ENCODE results near the gene KCNIP1. TPM values are rescaled to one million over a fixed set of nuclear protein-coding genes. Genes with fewer than 3 reads are reported as not detected.

The KCNIP1 gene
- total RNA-seq, 1 donor from 2014 or later = 8.7 TPM

- DNase-seq (ENCODE audit: low spot score) = no peak
- H3K4me3 Mint-ChIP-seq (ENCODE audit: unreplicated experiment) = peak overlapping the region; percentile 31
- H3K4me1 Mint-ChIP-seq (ENCODE audit: low read depth) = peaks cover 52% of the 10 kb centered on the region
- peak overlapping the region; percentile 55 for H3K27ac Mint-ChIP-seq (ENCODE audit: unreplicated experiment)
- no peaks in the 10 kb centered on the region for H3K36me3 Mint-ChIP-seq (ENCODE audit: low read depth)
- no peaks in the 10 kb centered on the region for H3K27me3 Mint-ChIP-seq (ENCODE audit: low read depth)
- no peak for TF ChIP-seq CTCF (IDR thresholded peaks at IDR 0.05)
- no peaks in the 10 kb centered on the region for H3K9me3 Mint-ChIP-seq (ENCODE audit: low read depth)
Observed at GRCh38 chr5:170488570-170488969, 15.2 kb upstream of the KCNIP1 start.

GRCh38 chr5:170489199-170489598, 14.6 kb upstream of the KCNIP1 start:
- Mint-ChIP-seq H3K9me3 (ENCODE audit: low read depth) (no peaks in the 10 kb centered on the region), H3K4me1 (ENCODE audit: low read depth) (peaks cover 45% of the 10 kb centered on the region), H3K27ac (ENCODE audit: unreplicated experiment) (peak overlapping the region; percentile 55), H3K36me3 (ENCODE audit: low read depth) (no peaks in the 10 kb centered on the region), H3K4me3 (ENCODE audit: unreplicated experiment) (no peak overlapping the region), H3K27me3 (ENCODE audit: low read depth) (no peaks in the 10 kb centered on the region)
- TF ChIP-seq CTCF (IDR thresholded peaks at IDR 0.05) = no peak
- DNase-seq (ENCODE audit: low spot score) = no peak

- no peak for DNase-seq (ENCODE audit: low spot score)
- Mint-ChIP-seq H3K4me1 (ENCODE audit: low read depth) (peaks cover 35% of the 10 kb centered on the region), H3K27me3 (ENCODE audit: low read depth) (no peaks in the 10 kb centered on the region), H3K4me3 (ENCODE audit: unreplicated experiment) (no peak overlapping the region), H3K27ac (ENCODE audit: unreplicated experiment) (peak overlapping the region; percentile 60), H3K36me3 (ENCODE audit: low read depth) (no peaks in the 10 kb centered on the region), H3K9me3 (ENCODE audit: low read depth) (no peaks in the 10 kb centered on the region)
- TF ChIP-seq CTCF (IDR thresholded peaks at IDR 0.05) = no peak
Observed at GRCh38 chr5:170490381-170490780, 13.4 kb upstream of the KCNIP1 start.

- no peaks in the 10 kb centered on the region for H3K27me3 Mint-ChIP-seq (ENCODE audit: low read depth)
- peak overlapping the region; percentile 92 for H3K27ac Mint-ChIP-seq (ENCODE audit: unreplicated experiment)
- H3K9me3 Mint-ChIP-seq (ENCODE audit: low read depth) = no peaks in the 10 kb centered on the region
- H3K36me3 Mint-ChIP-seq (ENCODE audit: low read depth) = no peaks in the 10 kb centered on the region
- DNase-seq (ENCODE audit: low spot score) = no peak
- H3K4me3 Mint-ChIP-seq (ENCODE audit: unreplicated experiment) = no peak overlapping the region
- H3K4me1 Mint-ChIP-seq (ENCODE audit: low read depth) = peaks cover 30% of the 10 kb centered on the region
- TF ChIP-seq CTCF (IDR thresholded peaks at IDR 0.05) = peak; percentile 19
Observed at GRCh38 chr5:170491479-170491878, 12.3 kb upstream of the KCNIP1 start.

GRCh38 chr5:170493028-170493820, 10.6 kb upstream of the KCNIP1 start:
- H3K36me3 Mint-ChIP-seq (ENCODE audit: low read depth) = no peaks in the 10 kb centered on the region
- H3K27ac Mint-ChIP-seq (ENCODE audit: unreplicated experiment) = no peak overlapping the region
- no peaks in the 10 kb centered on the region for H3K9me3 Mint-ChIP-seq (ENCODE audit: low read depth)
- TF ChIP-seq CTCF (IDR thresholded peaks at IDR 0.05) = no peak
- H3K27me3 Mint-ChIP-seq (ENCODE audit: low read depth) = no peaks in the 10 kb centered on the region
- H3K4me3 Mint-ChIP-seq (ENCODE audit: unreplicated experiment) = no peak overlapping the region
- no peak for DNase-seq (ENCODE audit: low spot score)
- peaks cover 38% of the 10 kb centered on the region for H3K4me1 Mint-ChIP-seq (ENCODE audit: low read depth)
